NB4 (cell line): ENCODE data around the gene STAMBPL1.

Experiments used
- CTCF ChIP-seq: IDR thresholded peaks from one replicate; pipeline ENCODE4 v1.5.1; 2012; ENCODE audit warnings: low read depth, low read length
- MAX ChIP-seq: IDR thresholded peaks from 2 replicates; pipeline ENCODE4 v1.6.1; 2011; ENCODE audit warnings: low read depth, low read length
- MYC ChIP-seq: IDR thresholded peaks from 2 replicates; pipeline ENCODE4 v1.6.1; 2011; ENCODE audit warnings: low read depth, low read length
- POLR2A ChIP-seq: IDR thresholded peaks from 2 replicates; pipeline ENCODE4 v1.6.1; 2011; ENCODE audit warnings: mild to moderate bottlenecking; ENCODE audit not compliant: insufficient read length; ENCODE audit errors: extremely low read depth

GRCh38 chr10:88870089-88870488 lies 10.0 kb upstream of the STAMBPL1 start:
- no peak for TF ChIP-seq CTCF
- TF ChIP-seq POLR2A: no peak
- TF ChIP-seq MAX: no peak
- TF ChIP-seq MYC: no peak
